ENCODE results near the gene PTDSS2.

PTDSS2 gene

GRCh38 chr11:530960-531831 is 81.1 kb downstream of the PTDSS2 start:
- in situ Hi-C loops (cut with MboI; ENCODE audit: low pct_unique_long_range_greater_than_20kb, low sequenced_read_pairs, unreplicated experiment): no loop called here

GRCh38 chr11:531919-532526 is 81.9 kb downstream of the PTDSS2 start:
- in situ Hi-C loops (cut with MboI; ENCODE audit: low pct_unique_long_range_greater_than_20kb, low sequenced_read_pairs, unreplicated experiment): no loop called here
- TF ChIP-seq, protein P1, sequence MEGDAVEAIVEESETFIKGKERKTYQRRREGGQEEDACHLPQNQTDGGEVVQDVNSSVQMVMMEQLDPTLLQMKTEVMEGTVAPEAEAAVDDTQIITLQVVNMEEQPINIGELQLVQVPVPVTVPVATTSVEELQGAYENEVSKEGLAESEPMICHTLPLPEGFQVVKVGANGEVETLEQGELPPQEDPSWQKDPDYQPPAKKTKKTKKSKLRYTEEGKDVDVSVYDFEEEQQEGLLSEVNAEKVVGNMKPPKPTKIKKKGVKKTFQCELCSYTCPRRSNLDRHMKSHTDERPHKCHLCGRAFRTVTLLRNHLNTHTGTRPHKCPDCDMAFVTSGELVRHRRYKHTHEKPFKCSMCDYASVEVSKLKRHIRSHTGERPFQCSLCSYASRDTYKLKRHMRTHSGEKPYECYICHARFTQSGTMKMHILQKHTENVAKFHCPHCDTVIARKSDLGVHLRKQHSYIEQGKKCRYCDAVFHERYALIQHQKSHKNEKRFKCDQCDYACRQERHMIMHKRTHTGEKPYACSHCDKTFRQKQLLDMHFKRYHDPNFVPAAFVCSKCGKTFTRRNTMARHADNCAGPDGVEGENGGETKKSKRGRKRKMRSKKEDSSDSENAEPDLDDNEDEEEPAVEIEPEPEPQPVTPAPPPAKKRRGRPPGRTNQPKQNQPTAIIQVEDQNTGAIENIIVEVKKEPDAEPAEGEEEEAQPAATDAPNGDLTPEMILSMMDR (IDR thresholded peaks at IDR 0.05; ENCODE audit: extremely low read depth, insufficient read depth, missing control alignments): no peak
- DNase-seq (ENCODE audit: low spot score): no peak

More at GRCh38 chr11:530960-531831, 81.1 kb downstream of the PTDSS2 start:
- DNase-seq (ENCODE audit: low spot score): no peak
- TF ChIP-seq, protein P1 (IDR thresholded peaks at IDR 0.05; ENCODE audit: extremely low read depth, insufficient read depth, missing control alignments): no peak

DNA sequence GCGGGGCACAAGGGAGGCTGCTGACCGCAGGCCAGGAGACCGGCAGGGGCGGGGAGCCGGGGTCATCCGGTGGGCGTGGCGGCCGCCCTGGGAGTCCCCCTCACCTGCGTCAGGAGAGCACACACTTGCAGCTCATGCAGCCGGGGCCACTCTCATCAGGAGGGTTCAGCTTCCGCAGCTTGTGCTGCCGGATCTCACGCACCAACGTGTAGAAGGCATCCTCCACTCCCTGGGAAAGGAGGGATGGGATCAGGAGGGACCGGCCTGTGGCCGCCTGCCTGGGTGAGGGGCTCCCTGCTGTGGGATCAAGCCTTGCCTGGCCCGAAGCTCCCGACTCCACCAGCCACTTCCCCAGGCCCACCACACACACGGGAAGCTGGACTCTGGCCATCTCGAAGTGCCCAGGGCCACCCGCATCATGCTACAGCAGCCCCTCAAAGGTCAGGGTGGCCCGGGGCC is 82.5 kb downstream of the PTDSS2 start:
- DNase-seq (ENCODE audit: low spot score): no peak
- in situ Hi-C loops (cut with MboI; ENCODE audit: low pct_unique_long_range_greater_than_20kb, low sequenced_read_pairs, unreplicated experiment): no loop called here
- TF ChIP-seq, protein P1 (IDR thresholded peaks at IDR 0.05; ENCODE audit: extremely low read depth, insufficient read depth, missing control alignments): no peak

DNA sequence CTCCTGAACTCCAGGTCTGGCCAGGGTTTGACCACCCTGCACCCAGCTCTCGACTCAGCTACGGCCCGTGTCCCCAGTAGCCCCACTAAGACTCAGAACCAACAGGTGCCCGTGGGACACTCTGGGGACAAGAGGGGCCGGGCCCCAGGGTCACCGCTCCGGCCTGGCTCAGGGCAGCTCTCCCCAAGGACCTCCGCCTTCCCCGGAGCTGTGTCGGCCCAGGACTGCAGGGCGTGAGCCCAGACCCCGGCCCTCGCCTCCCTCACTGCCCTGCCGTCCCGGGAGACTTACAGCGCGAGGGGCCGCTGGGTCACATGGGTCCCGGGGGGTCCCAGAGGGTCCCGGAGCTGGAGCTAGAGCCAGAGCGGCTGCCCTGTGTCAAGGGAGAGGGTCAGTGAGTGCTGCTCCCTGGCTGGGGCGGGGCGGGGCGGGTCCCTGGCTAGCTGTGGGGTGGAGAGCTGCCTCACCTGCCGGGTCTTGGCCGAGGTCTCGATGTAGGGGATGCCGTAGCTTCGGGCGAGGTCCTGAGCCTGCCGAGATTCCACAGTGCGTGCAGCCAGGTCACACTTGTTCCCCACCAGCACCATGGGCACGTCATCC is 83.0 kb downstream of the PTDSS2 start:
- DNase-seq (ENCODE audit: low spot score): no peak
- in situ Hi-C loops (cut with MboI; ENCODE audit: low pct_unique_long_range_greater_than_20kb, low sequenced_read_pairs, unreplicated experiment): no loop called here
- TF ChIP-seq, protein P1 (IDR thresholded peaks at IDR 0.05; ENCODE audit: extremely low read depth, insufficient read depth, missing control alignments): no peak

- in situ Hi-C loops (cut with MboI; ENCODE audit: low pct_unique_long_range_greater_than_20kb, low sequenced_read_pairs, unreplicated experiment): no loop called here
- TF ChIP-seq, protein P1 (IDR thresholded peaks at IDR 0.05; ENCODE audit: extremely low read depth, insufficient read depth, missing control alignments): no peak
- no peak for DNase-seq (ENCODE audit: low spot score)
Measured at GRCh38 chr11:533586-534395, 83.7 kb downstream of the PTDSS2 start.

Data from GM13977 (cell line).